Naive thymus-derived CD4-positive, alpha-beta T cell (primary cell): ENCODE measurements around the gene SEC31B. TPM values are rescaled to one million over a fixed set of nuclear protein-coding genes. Genes with fewer than 3 reads are reported as not detected.

ENCODE experiments used
- ATAC-seq: fragments of 150-1000 bp; cut with Tn5 transposase; 2 replicates; pipeline ENCODE4 v1.10.0; 2021; ENCODE audit warnings: mild to moderate bottlenecking, moderate library complexity
- CTCF ChIA-PET: fragments of 350-600 bp; sonication (Branson Sonifier 250); formaldehyde crosslinking; loops from one replicate; lab custom pipeline; 2021; ENCODE audit warnings: antibody characterized with exemption; lab: Charles Lee
- POLR2A ChIA-PET: fragments of 350-600 bp; sonication (Branson Sonifier 250); formaldehyde crosslinking; loops from one replicate; lab custom pipeline; 2021; ENCODE audit warnings: antibody characterized with exemption, inconsistent platforms; lab: Charles Lee
- DNase-seq, 9 donors: peaks; one replicate each; pipeline versions ENCODE4 v3.0.0 to v3.0.0-alpha.2; 2020 to 2022; ENCODE audit warnings: mixed read lengths in 1 of 9
- H3K27ac ChIP-seq: one replicate; pipeline ENCODE4 v1.7.0; 2013; ENCODE audit warnings: mild to moderate bottlenecking, low read depth, low read length, moderate library complexity
- H3K27me3 ChIP-seq, 2 donors: one replicate each; pipeline ENCODE4 v1.7.0; 2013; ENCODE audit warnings: low read length in 2 of 2, mild to moderate bottlenecking in 2 of 2, moderate library complexity in 2 of 2; ENCODE audit not compliant: control insufficient read depth in 2 of 2, insufficient read depth in 2 of 2
- H3K36me3 ChIP-seq, 3 experiments: 1 replicate in 2 of 3; 2 replicates in 1 of 3; pipeline ENCODE4 v1.7.0; 2013; ENCODE audit warnings: low read length in 3 of 3, mild to moderate bottlenecking in 3 of 3, moderate library complexity in 1 of 3; ENCODE audit not compliant: insufficient read depth in 3 of 3, control insufficient read depth in 2 of 3
- H3K4me1 ChIP-seq, 2 donors: one replicate each; pipeline ENCODE4 v1.7.0; 2013; ENCODE audit warnings: low read length in 2 of 2, mild to moderate bottlenecking in 2 of 2, moderate library complexity in 1 of 2; ENCODE audit not compliant: control insufficient read depth in 2 of 2, insufficient read depth in 2 of 2
- H3K4me3 ChIP-seq: 2 replicates; pipeline ENCODE4 v1.7.0; 2013; ENCODE audit warnings: mild to moderate bottlenecking, low read length
- H3K9me3 ChIP-seq, 3 experiments: 1 replicate in 2 of 3; 2 replicates in 1 of 3; pipeline ENCODE4 v1.7.0; 2013; ENCODE audit warnings: low read length in 3 of 3; ENCODE audit not compliant: control insufficient read depth in 2 of 3
- H3K27ac Mint-ChIP-seq, 9 donors: one replicate each; pipeline ENCODE4 v1.8.0; 2020 to 2022; ENCODE audit warnings: mixed read lengths in 9 of 9, mild to moderate bottlenecking in 8 of 9, moderate library complexity in 5 of 9, inconsistent platforms in 2 of 9
- H3K27me3 Mint-ChIP-seq, 5 donors: one replicate each; pipeline ENCODE4 v1.8.0; 2021 to 2022; ENCODE audit warnings: mixed read lengths in 5 of 5, mild to moderate bottlenecking in 1 of 5
- H3K36me3 Mint-ChIP-seq, 5 donors: one replicate each; pipeline ENCODE4 v1.8.0; 2020 to 2022; ENCODE audit warnings: mixed read lengths in 5 of 5, mild to moderate bottlenecking in 3 of 5, inconsistent platforms in 1 of 5
- H3K4me1 Mint-ChIP-seq, 7 donors: one replicate each; pipeline ENCODE4 v1.8.0; 2020 to 2022; ENCODE audit warnings: mixed read lengths in 7 of 7, mild to moderate bottlenecking in 3 of 7, inconsistent platforms in 1 of 7
- H3K4me3 Mint-ChIP-seq, 10 donors: one replicate each; pipeline ENCODE4 v1.8.0; 2020 to 2022; ENCODE audit warnings: mild to moderate bottlenecking in 10 of 10, mixed read lengths in 10 of 10, moderate library complexity in 6 of 10, inconsistent platforms in 2 of 10
- H3K9me3 Mint-ChIP-seq, 11 donors: one replicate each; pipeline ENCODE4 v1.8.0; 2020 to 2022; ENCODE audit warnings: mixed read lengths in 11 of 11, mild to moderate bottlenecking in 4 of 11, inconsistent platforms in 1 of 11, moderate library complexity in 1 of 11
- intact Hi-C, 2 donors: fragments of 100-400 bp; cut with micrococcal nuclease; formaldehyde crosslinking; loops; one replicate each; pipeline ENCODE4 v1.15.1; 2023
- polyA plus RNA-seq, 2 donors: library from polyadenylated mRNA; unstranded; fragments of 300-500 nt; fragmentation: Illumina TruSeq; gene quantifications; one replicate each; pipeline ENCODE4 v1.2.3, GENCODE V29; 2021
- total RNA-seq, 6 experiments: library from RNA in 5 of 6; stranded (reverse) in 5 of 6; gene quantifications; 1 replicate in 5 of 6; 2 replicates in 1 of 6; pipeline ENCODE4 v1.2.3 and lab custom pipeline; 2021 to 2026

SEC31B gene
- total and polyA plus RNA-seq, 7 experiments from 2014 or later, result 1.1 to 295 (median 63.1) TPM

DNA sequence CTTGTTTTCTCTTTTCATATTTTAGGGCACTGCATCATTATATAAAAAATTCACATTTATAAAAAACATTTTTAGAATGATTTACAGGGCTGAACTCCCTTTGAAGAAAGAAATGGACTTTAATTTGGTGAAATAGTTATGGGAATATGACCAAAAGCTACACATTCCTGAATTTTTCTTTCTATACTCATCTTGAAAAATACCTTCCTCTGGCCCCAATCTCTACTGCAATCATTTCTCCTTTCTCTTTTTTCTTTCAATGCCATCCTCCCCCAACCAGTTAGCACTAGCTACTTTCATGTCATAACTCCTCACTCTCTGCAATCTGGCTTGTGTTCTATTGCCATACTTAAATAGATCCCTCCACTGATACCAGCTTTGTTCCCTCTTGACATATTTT lies 50.7 kb downstream of the SEC31B start:
- no peak overlapping the region for H3K4me3 Mint-ChIP-seq
- H3K27me3 Mint-ChIP-seq, result peaks cover 0 to 10% (median 0%) of the 10 kb centered on the region in 5 donors
- peaks cover 0 to 21% (median 0%) of the 10 kb centered on the region in 5 donors for H3K36me3 Mint-ChIP-seq
- Histone ChIP-seq H3K9me3 (no peaks in the 10 kb centered on the region), H3K27ac (no peak overlapping the region), H3K36me3 (no peaks in the 10 kb centered on the region), H3K27me3 (no peaks in the 10 kb centered on the region), H3K4me1 (no peaks in the 10 kb centered on the region), H3K4me3 (no peak overlapping the region)
- DNase-seq (no peak), ATAC-seq (no peak)
- ChIA-PET POLR2A (no interaction called here), CTCF (interaction anchor here (0.8 to 0.9 kb wide), 2 partner anchors 13 to 40 kb away, joined by 3 read pairs; no protein-coding TSS in a partner anchor)
- H3K4me1 Mint-ChIP-seq, result no peaks in the 10 kb centered on the region
- intact Hi-C loops, result no loop called here
- H3K27ac Mint-ChIP-seq, result no peak overlapping the region
- H3K9me3 Mint-ChIP-seq, result no peaks in the 10 kb centered on the region

- Histone ChIP-seq H3K27ac (no peak overlapping the region), H3K4me1 (no peaks in the 10 kb centered on the region), H3K9me3 (no peaks in the 10 kb centered on the region), H3K36me3 (no peaks in the 10 kb centered on the region), H3K27me3 (no peaks in the 10 kb centered on the region), H3K4me3 (no peak overlapping the region)
- Mint-ChIP-seq H3K4me1 (no peaks in the 10 kb centered on the region), H3K27me3 (peaks cover 0 to 10% (median 0%) of the 10 kb centered on the region in 5 donors), H3K9me3 (no peaks in the 10 kb centered on the region), H3K27ac (no peak overlapping the region), H3K36me3 (peaks cover 0 to 15% (median 0%) of the 10 kb centered on the region in 5 donors), H3K4me3 (no peak overlapping the region)
- DNase-seq (no peak), ATAC-seq (no peak)
- POLR2A ChIA-PET, result no interaction called here
- CTCF ChIA-PET, result no interaction called here
- intact Hi-C loops, result no loop called here
Measured at GRCh38 chr10:100468322-100468721, 51.3 kb downstream of the SEC31B start.

DNA sequence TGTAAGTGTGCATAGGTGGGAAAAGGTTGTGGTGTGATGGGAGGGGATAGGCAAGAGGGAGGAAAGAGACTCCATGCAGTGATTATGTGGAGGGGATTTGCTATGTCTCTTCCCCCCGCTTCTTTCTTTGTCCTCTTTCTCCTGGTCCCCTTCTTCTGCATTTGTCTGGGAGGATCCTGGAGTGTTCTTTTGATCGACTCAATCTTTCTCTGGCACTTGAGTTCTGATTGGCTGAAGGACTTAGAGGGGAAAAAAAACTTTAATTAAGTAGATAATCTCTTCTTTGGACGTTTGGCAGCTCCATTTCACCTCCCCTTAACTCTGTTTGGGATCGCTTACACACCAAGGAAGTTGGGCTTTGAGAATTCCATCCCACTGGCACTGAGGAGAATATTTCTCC lies 57.0 kb downstream of the SEC31B start, which contains the start of gene WNT8B:
Gene WNT8B (plus strand): TSS at position 301 of the 400 bp plus-strand sequence. CDS start 160 bp downstream, outside the sequence.
- no peak within 1 kb of the TSS for H3K4me3 Mint-ChIP-seq
- ChIA-PET CTCF (no interaction called here), POLR2A (no interaction called here)
- H3K4me1 Mint-ChIP-seq, result no peaks in the 10 kb centered on the region
- no peaks in the 10 kb centered on the region for H3K4me1 ChIP-seq
- peaks cover 0 to 3% (median 0%) of the 10 kb centered on the region in 11 donors for H3K9me3 Mint-ChIP-seq
- no peak within 1 kb of the TSS for H3K4me3 ChIP-seq
- H3K27me3 ChIP-seq, result no peaks in the 10 kb centered on the region
- no peak for DNase-seq
- H3K27ac Mint-ChIP-seq, result no peak within 1 kb of the TSS
- no peaks in the 10 kb centered on the region for H3K36me3 ChIP-seq
- ATAC-seq, result no peak
- no peak within 1 kb of the TSS for H3K27ac ChIP-seq
- peaks cover 0 to 7% (median 0%) of the 10 kb centered on the region in 5 donors for H3K27me3 Mint-ChIP-seq
- H3K36me3 Mint-ChIP-seq, result peaks cover 0 to 24% (median 0%) of the 10 kb centered on the region in 5 donors
- intact Hi-C loops, result no loop called here
- H3K9me3 ChIP-seq, result no peaks in the 10 kb centered on the region

- no peak for DNase-seq
Measured at GRCh38 chr10:100448951-100449350, 70.7 kb downstream of the SEC31B start.

GRCh38 chr10:100447663-100448062 lies 72.0 kb downstream of the SEC31B start:
- Histone ChIP-seq H3K27ac (no peak overlapping the region), H3K9me3 (no peaks in the 10 kb centered on the region), H3K4me1 (no peaks in the 10 kb centered on the region), H3K27me3 (no peaks in the 10 kb centered on the region), H3K4me3 (no peak overlapping the region), H3K36me3 (no peaks in the 10 kb centered on the region)
- no peaks in the 10 kb centered on the region for H3K9me3 Mint-ChIP-seq
- H3K4me1 Mint-ChIP-seq, result no peaks in the 10 kb centered on the region
- peak overlapping the region in 1 of 9 donors; percentile 51 for H3K27ac Mint-ChIP-seq
- ATAC-seq (no peak), DNase-seq (no peak)
- intact Hi-C loops, result no loop called here
- CTCF ChIA-PET, result no interaction called here
- POLR2A ChIA-PET, result no interaction called here
- H3K36me3 Mint-ChIP-seq, result peaks cover 0 to 6% (median 0%) of the 10 kb centered on the region in 5 donors
- H3K4me3 Mint-ChIP-seq, result no peak overlapping the region
- H3K27me3 Mint-ChIP-seq, result peaks cover 0 to 8% (median 5%) of the 10 kb centered on the region in 5 donors

More at GRCh38 chr10:100448951-100449350, 70.7 kb downstream of the SEC31B start:
- Histone ChIP-seq H3K4me3 (no peak overlapping the region), H3K27ac (no peak overlapping the region), H3K4me1 (no peaks in the 10 kb centered on the region), H3K27me3 (no peaks in the 10 kb centered on the region), H3K9me3 (no peaks in the 10 kb centered on the region), H3K36me3 (no peaks in the 10 kb centered on the region)
- Mint-ChIP-seq H3K4me3 (no peak overlapping the region), H3K36me3 (peaks cover 0 to 6% (median 0%) of the 10 kb centered on the region in 5 donors), H3K4me1 (no peaks in the 10 kb centered on the region), H3K27me3 (peaks cover 0 to 8% (median 5%) of the 10 kb centered on the region in 5 donors), H3K9me3 (no peaks in the 10 kb centered on the region), H3K27ac (no peak overlapping the region)
- intact Hi-C loops, result no loop called here
- CTCF ChIA-PET, result no interaction called here
- POLR2A ChIA-PET, result no interaction called here
- ATAC-seq, result no peak

- Mint-ChIP-seq H3K36me3 (peaks cover 0 to 6% (median 0%) of the 10 kb centered on the region in 5 donors), H3K4me1 (no peaks in the 10 kb centered on the region), H3K27me3 (no peaks in the 10 kb centered on the region), H3K9me3 (no peaks in the 10 kb centered on the region), H3K4me3 (no peak overlapping the region), H3K27ac (no peak overlapping the region)
- Histone ChIP-seq H3K9me3 (no peaks in the 10 kb centered on the region), H3K4me3 (no peak overlapping the region), H3K27ac (no peak overlapping the region), H3K4me1 (no peaks in the 10 kb centered on the region), H3K27me3 (no peaks in the 10 kb centered on the region), H3K36me3 (no peaks in the 10 kb centered on the region)
- CTCF ChIA-PET, result interaction anchor here (0.5 to 0.6 kb wide), 3 partner anchors 65 to 142 kb away, joined by 3 read pairs; no protein-coding TSS in a partner anchor
- intact Hi-C loops, result no loop called here
- no peak for DNase-seq
- POLR2A ChIA-PET, result no interaction called here
- ATAC-seq, result no peak
Measured at GRCh38 chr10:100446130-100446761, 73.4 kb downstream of the SEC31B start.

DNA sequence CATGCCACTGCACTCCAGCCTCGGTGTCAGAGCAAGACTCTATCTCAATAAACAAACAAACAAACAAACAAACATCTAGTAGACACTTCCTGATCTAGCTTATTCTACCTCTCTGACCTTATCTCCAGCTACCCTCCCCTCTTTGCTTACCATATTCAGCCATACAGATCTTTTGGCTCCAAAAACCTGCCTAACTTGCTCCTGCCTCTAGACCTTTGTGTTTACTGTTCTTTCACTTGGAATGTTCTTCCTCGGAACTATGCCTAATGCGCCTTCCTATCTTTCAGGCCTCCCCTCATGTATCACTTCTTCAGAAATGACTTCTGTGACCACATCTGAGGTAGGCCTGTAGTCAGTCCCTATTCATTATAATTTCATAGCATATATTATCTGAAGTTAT lies 77.1 kb downstream of the SEC31B start:
- Mint-ChIP-seq H3K27me3 (no peaks in the 10 kb centered on the region), H3K4me1 (no peaks in the 10 kb centered on the region), H3K4me3 (no peak overlapping the region), H3K36me3 (peaks cover 0 to 6% (median 0%) of the 10 kb centered on the region in 5 donors), H3K9me3 (no peaks in the 10 kb centered on the region), H3K27ac (no peak overlapping the region)
- DNase-seq, result no peak
- no peak overlapping the region for H3K27ac ChIP-seq
- no peak for ATAC-seq
- no peaks in the 10 kb centered on the region for H3K27me3 ChIP-seq
- H3K9me3 ChIP-seq, result no peaks in the 10 kb centered on the region
- intact Hi-C loops, result no loop called here
- CTCF ChIA-PET, result no interaction called here
- H3K4me3 ChIP-seq, result no peak overlapping the region
- POLR2A ChIA-PET, result no interaction called here
- H3K36me3 ChIP-seq, result no peaks in the 10 kb centered on the region
- H3K4me1 ChIP-seq, result no peaks in the 10 kb centered on the region
